Activated T-cell treated with anti-CD3 and anti-CD28 coated beads for 48 hours (primary cell): ENCODE measurements around the gene CAMK2B.

Experiments used
- DNase-seq: peaks from one replicate; pipeline ENCODE4 v3.0.0-alpha.2; 2020; ENCODE audit warnings: low read depth

CAMK2B gene

GRCh38 chr7:44329888-44330287, 4.5 kb upstream of the CAMK2B start:
- DNase-seq, result no peak

- DNase-seq, result no peak
Observed at GRCh38 chr7:44329081-44329480, 3.7 kb upstream of the CAMK2B start.

- no peak for DNase-seq
Observed at GRCh38 chr7:44327981-44328380, 2.6 kb upstream of the CAMK2B start.

GRCh38 chr7:44326261-44327125, 1.1 kb upstream of the CAMK2B start:
- no peak for DNase-seq

- no peak for DNase-seq
Observed at GRCh38 chr7:44325811-44326241, 432 bp upstream of the CAMK2B start.

- DNase-seq, result no peak
Observed at GRCh38 chr7:44324481-44325200, 753 bp downstream of the CAMK2B start.

GRCh38 chr7:44324204-44324480, 1.3 kb downstream of the CAMK2B start:
- DNase-seq, result no peak

- DNase-seq, result no peak
Observed at GRCh38 chr7:44323381-44324203, 1.8 kb downstream of the CAMK2B start.

GRCh38 chr7:44322631-44323363, 2.6 kb downstream of the CAMK2B start:
- no peak for DNase-seq

GRCh38 chr7:44321796-44322195, 3.6 kb downstream of the CAMK2B start:
- DNase-seq, result no peak

- no peak for DNase-seq
Observed at GRCh38 chr7:44320794-44321371, 4.5 kb downstream of the CAMK2B start.

- no peak for DNase-seq
Observed at GRCh38 chr7:44320141-44320540, 5.3 kb downstream of the CAMK2B start.

GRCh38 chr7:44318332-44318731, 7.1 kb downstream of the CAMK2B start:
- no peak for DNase-seq

GRCh38 chr7:44315301-44315903, 10.0 kb downstream of the CAMK2B start:
- no peak for DNase-seq

- DNase-seq, result no peak
Observed at GRCh38 chr7:44313621-44314031, 11.8 kb downstream of the CAMK2B start.

GRCh38 chr7:44313016-44313415, 12.4 kb downstream of the CAMK2B start:
- no peak for DNase-seq

GRCh38 chr7:44311561-44312495, 13.6 kb downstream of the CAMK2B start:
- DNase-seq, result no peak

GRCh38 chr7:44310221-44310848, 15.1 kb downstream of the CAMK2B start:
- DNase-seq, result no peak

GRCh38 chr7:44309271-44310091, 15.9 kb downstream of the CAMK2B start:
- DNase-seq, result peak; percentile 50
